Heart right ventricle (tissue), 16 donors: ENCODE data around the gene PAPPA. TPM values are rescaled to one million over a fixed set of nuclear protein-coding genes. Genes with fewer than 3 reads are reported as not detected.
A peak's percentile ranks its signal among the peaks of the same experiment; 100 is the strongest.

Experiments used
- ATAC-seq, 8 donors: fragments of 200-7000 bp; cut with Tn5 transposase; one replicate each; pipeline ENCODE4 v1.9.1; 2020; ENCODE audit warnings: mild to moderate bottlenecking in 8 of 8, moderate library complexity in 8 of 8, moderate number of reproducible peaks in 1 of 8
- DNase-seq, 2 donors: peaks; one replicate each; pipeline ENCODE4 v3.0.0-alpha.2; 2020
- H3K27ac ChIP-seq, 10 donors: fragments of 200-600 bp; sonication (generic) in 2 of 10; one replicate each; pipeline versions ENCODE4 v1.5.0 to v1.8.0; 2020 to 2022; ENCODE audit warnings: mild to moderate bottlenecking in 3 of 10
- H3K27me3 ChIP-seq, 7 donors: fragments of 200-600 bp; one replicate each; pipeline ENCODE4 v1.8.0; 2021 to 2022; ENCODE audit warnings: mild to moderate bottlenecking in 2 of 7
- H3K36me3 ChIP-seq, 9 donors: fragments of 200-600 bp; sonication (generic) in 1 of 9; one replicate each; pipeline versions ENCODE4 v1.5.0 to v1.8.0; 2020 to 2022; ENCODE audit warnings: mild to moderate bottlenecking in 2 of 9
- H3K4me1 ChIP-seq, 9 donors: fragments of 200-600 bp; sonication (generic) in 1 of 9; one replicate each; pipeline versions ENCODE4 v1.5.0 to v1.8.0; 2020 to 2022; ENCODE audit warnings: mild to moderate bottlenecking in 4 of 9
- H3K4me3 ChIP-seq, 10 donors: fragments of 200-600 bp; sonication (generic) in 2 of 10; one replicate each; pipeline versions ENCODE4 v1.5.0 to v1.8.0; 2020 to 2022; ENCODE audit warnings: mild to moderate bottlenecking in 7 of 10, moderate library complexity in 2 of 10
- H3K9me3 ChIP-seq, 11 donors: fragments of 200-600 bp in 10 of 11; sonication (generic) in 2 of 11; one replicate each; pipeline versions ENCODE4 v1.5.0 to v1.8.0; 2013 to 2022; ENCODE audit warnings: mild to moderate bottlenecking in 2 of 11, control low read depth in 1 of 11, moderate library complexity in 1 of 11
- CTCF ChIP-seq, 9 donors: fragments of 200-600 bp; sonication (generic) in 2 of 9; IDR thresholded peaks; one replicate each; pipeline versions ENCODE4 v1.5.0 to v1.8.0; 2021 to 2022; ENCODE audit warnings: antibody characterized with exemption in 9 of 9, mild to moderate bottlenecking in 5 of 9, moderate library complexity in 1 of 9
- WGBS, 2 donors: extraction: QIAGEN DNeasy Blood & Tissue Kit; methylation state at CpG; one replicate each; pipeline ENCODE4 v1.1.7; 2013; ENCODE audit warnings: inconsistent platforms in 1 of 2; 5-methylcytosine and 5-hydroxymethylcytosine counted together
- intact Hi-C, 10 donors: fragments of 100-400 bp; cut with DNase I; formaldehyde crosslinking; loops; one replicate each; pipeline versions ENCODE4 v1.11.1 to v1.14.2; 2022
- polyA plus RNA-seq, 2 donors: library from polyadenylated mRNA; stranded (reverse); fragments of 200-250 nt; gene quantifications; one replicate each; pipeline ENCODE4 v1.2.3, GENCODE V29; 2013
- total RNA-seq, 10 donors: library from RNA; stranded (reverse); fragmentation: NEBNext Ultra II Directional in 3 of 10; extraction: Animal tissue kit (Norgen Biotek cat#: 25700) in 3 of 10; gene quantifications; one replicate each; pipeline versions ENCODE4 v1.2.1 to v1.2.4, GENCODE V29; 2021 to 2023
- donor health status: Arrhythmogenic right ventricular cardiomyopathy.
- donor health status: ischemic (EF 13 %, LVEDD 7.1; RV severe dilation, severe dysfunction).
- donor health status: healthy with polysubstance abuse.
- donor health status: DM: no; HTN: yes; CAD: no.
- donor health status: DM: no; HTN: no; CAD: no.
- donor health status: ischemic (EF 25% LVEDD 6.9; RV normal size, moderate dysfunction).
- donor health status: ischemic (EF 25% LVEDD 5.7; RV mildly dilated, moderate dysfunction).
- donor health status: healthy.
- donor health status: DM: yes; HTN: yes; CAD: no.
- donor health status: Ischemic cardiomyopathy.
- donor health status: ischemic (EF 35%, LVEDD 5.7; RV mildly dilated, moderate dysfunction).
- donor health status: nonischemic (EF 11% LVEDD 7.7; RV severe dilation, severe dysfunction).
- donor health status: DM: yes; HTN: yes; CAD: no.
- donor health status: PGD.
- donor health status: ischemic (EF 29% LVEDD 5.4; RV normal size, mild dysfunction).
- donor health status: nonischemic (EF 23%, LVEDD 6.1; RV moderate dilation, normal function).

Gene PAPPA
- total and polyA plus RNA-seq, 12 donors: 0.15 to 3.4 (median 1.2) TPM

GRCh38 chr9:116304761-116305160 is 151.2 kb downstream of the PAPPA start:
- H3K27me3 ChIP-seq: no peaks in the 10 kb centered on the region

GRCh38 chr9:116308076-116308475 is 154.5 kb downstream of the PAPPA start:
- no peak for TF ChIP-seq CTCF (IDR thresholded peaks at IDR 0.05)
- no peak for ATAC-seq
- no peaks in the 10 kb centered on the region for H3K36me3 ChIP-seq
- H3K9me3 ChIP-seq: no peaks in the 10 kb centered on the region
- DNase-seq: no peak
- H3K4me1 ChIP-seq: no peaks in the 10 kb centered on the region
- WGBS, 2 donors: 52 to 71% methylated on average over 4 of the region's 4 CpGs
- H3K27me3 ChIP-seq: no peaks in the 10 kb centered on the region
- H3K4me3 ChIP-seq: no peak overlapping the region
- H3K27ac ChIP-seq: no peak overlapping the region
- intact Hi-C loops: no loop called here

More at GRCh38 chr9:116304761-116305160, 151.2 kb downstream of the PAPPA start:
- WGBS, 2 donors: 74 to 82% methylated on average over 5 of the region's 5 CpGs
- ATAC-seq (no peak), DNase-seq (no peak)
- TF ChIP-seq CTCF (IDR thresholded peaks at IDR 0.05): no peak
- no peaks in the 10 kb centered on the region for H3K36me3 ChIP-seq
- H3K4me3 ChIP-seq: no peak overlapping the region
- intact Hi-C loops: no loop called here
- no peaks in the 10 kb centered on the region for H3K4me1 ChIP-seq
- no peak overlapping the region for H3K27ac ChIP-seq
- no peaks in the 10 kb centered on the region for H3K9me3 ChIP-seq

- intact Hi-C loops: no loop called here
Measured at GRCh38 chr9:116309900-116310611, 156.5 kb downstream of the PAPPA start.

GRCh38 chr9:116312221-116312620 is 158.6 kb downstream of the PAPPA start:
- H3K9me3 ChIP-seq: no peaks in the 10 kb centered on the region
- 93 to 94% methylated on average over 2 of the region's 2 CpGs for WGBS, 2 donors
- H3K27ac ChIP-seq: no peak overlapping the region
- intact Hi-C loops: no loop called here
- DNase-seq (no peak), ATAC-seq (no peak)
- peaks cover 0 to 2% (median 0%) of the 10 kb centered on the region in 9 donors for H3K4me1 ChIP-seq
- no peaks in the 10 kb centered on the region for H3K36me3 ChIP-seq
- no peak overlapping the region for H3K4me3 ChIP-seq
- no peak for TF ChIP-seq CTCF (IDR thresholded peaks at IDR 0.05)
- H3K27me3 ChIP-seq: no peaks in the 10 kb centered on the region

More at GRCh38 chr9:116309900-116310611, 156.5 kb downstream of the PAPPA start:
- Histone ChIP-seq H3K9me3 (no peaks in the 10 kb centered on the region), H3K27me3 (no peaks in the 10 kb centered on the region), H3K36me3 (no peaks in the 10 kb centered on the region), H3K4me3 (no peak overlapping the region), H3K4me1 (no peaks in the 10 kb centered on the region), H3K27ac (no peak overlapping the region)
- no peak for TF ChIP-seq CTCF (IDR thresholded peaks at IDR 0.05)
- WGBS, 2 donors: 70 to 85% methylated on average over 3 of the region's 3 CpGs
- ATAC-seq (peak in 1 of 8 donors; percentile 39), DNase-seq (no peak)
